IMR-90 (cell line): ENCODE measurements around the gene NUP50. TPM values are rescaled to one million over a fixed set of nuclear protein-coding genes. Genes with fewer than 3 reads are reported as not detected.

Source experiments
- ATAC-seq: fragments of 200-7000 bp; cut with Tn5 transposase; 2 replicates; pipeline ENCODE4 v1.9.1; 2020; ENCODE audit warnings: low read depth, mild to moderate bottlenecking, moderate library complexity
- BruUV-seq: library from RNA; stranded (reverse); fragments of 400-500 nt; replicated peaks from 2 replicates; lab custom pipeline; 2021; lab: Mats Ljungman, UMichigan
- CTCF ChIA-PET: fragments of 300-600 bp; formaldehyde crosslinking; extraction: SDS; loops from one replicate; lab custom pipeline; 2021; ENCODE audit warnings: antibody characterized with exemption; lab: Yijun Ruan, JAX
- POLR2A ChIA-PET: fragments of 300-600 bp; sonication (Branson Sonifier 250); formaldehyde crosslinking; loops from one replicate; lab custom pipeline; 2022; ENCODE audit warnings: antibody characterized with exemption; ENCODE audit not compliant: unreplicated experiment; lab: Charles Lee
- DNase-seq: peaks from one replicate; pipeline ENCODE4 v3.0.0; 2013
- H2AFZ ChIP-seq: replicated peaks from 2 replicates; pipeline ENCODE3; 2013; ENCODE audit warnings: low read length, mild to moderate bottlenecking; ENCODE audit not compliant: poor library complexity
- H2AK5ac ChIP-seq: 2 replicates; pipeline ENCODE4 v1.6.1; 2013; ENCODE audit warnings: low read depth, low read length, inconsistent platforms
- H2AK9ac ChIP-seq: replicated peaks from 2 replicates; pipeline ENCODE3; 2013; ENCODE audit warnings: mild to moderate bottlenecking, low read depth, low read length, moderate library complexity; ENCODE audit not compliant: poor library complexity
- H2BK120ac ChIP-seq: 2 replicates; pipeline ENCODE4 v1.6.1; 2013; ENCODE audit warnings: low read depth, low read length, inconsistent platforms
- H2BK15ac ChIP-seq: 3 replicates; pipeline ENCODE4 v1.6.1; 2013; ENCODE audit warnings: low read depth, low read length, inconsistent platforms
- H2BK20ac ChIP-seq: 2 replicates; pipeline ENCODE4 v1.6.1; 2013; ENCODE audit warnings: low read depth, mild to moderate bottlenecking, inconsistent platforms, low read length, moderate library complexity
- H2BK5ac ChIP-seq: 2 replicates; pipeline ENCODE4 v1.6.1; 2013; ENCODE audit warnings: mild to moderate bottlenecking, low read depth, low read length, inconsistent platforms; ENCODE audit not compliant: poor library complexity, severe bottlenecking
- H3K14ac ChIP-seq: replicated peaks from 2 replicates; pipeline ENCODE4 v1.6.1; 2013; ENCODE audit warnings: low read depth, low read length, inconsistent platforms
- H3K18ac ChIP-seq: 2 replicates; pipeline ENCODE4 v1.6.1; 2013; ENCODE audit warnings: low read depth, low read length, control low read depth
- H3K23ac ChIP-seq: 2 replicates; pipeline ENCODE4 v1.6.1; 2013; ENCODE audit warnings: low read depth, low read length, inconsistent platforms
- H3K27ac ChIP-seq: 2 replicates; pipeline ENCODE4 v1.5.1; 2013; ENCODE audit warnings: mild to moderate bottlenecking, control low read depth, low read length; ENCODE audit not compliant: insufficient read depth
- H3K27me3 ChIP-seq: 2 replicates; pipeline ENCODE4 v1.6.1; 2013; ENCODE audit warnings: low read length; ENCODE audit not compliant: control insufficient read depth, insufficient read depth
- H3K36me3 ChIP-seq: 2 replicates; pipeline ENCODE4 v1.6.1; 2013; ENCODE audit warnings: low read length, mixed read lengths; ENCODE audit not compliant: control insufficient read depth, insufficient read depth
- H3K4ac ChIP-seq: 2 replicates; pipeline ENCODE4 v1.6.1; 2013; ENCODE audit warnings: low read depth, low read length, inconsistent platforms
- H3K4me1 ChIP-seq: 2 replicates; pipeline ENCODE4 v1.6.1; 2013; ENCODE audit warnings: low read length, mixed read lengths; ENCODE audit not compliant: control insufficient read depth, insufficient read depth
- H3K4me2 ChIP-seq: 2 replicates; pipeline ENCODE4 v1.6.1; 2013; ENCODE audit warnings: low read depth, mild to moderate bottlenecking, control low read depth, low read length, moderate library complexity
- H3K4me3 ChIP-seq: 2 replicates; pipeline ENCODE4 v1.5.1; 2013; ENCODE audit warnings: low read depth, mild to moderate bottlenecking, control low read depth, low read length, moderate library complexity; ENCODE audit not compliant: insufficient read depth
- H3K56ac ChIP-seq: 2 replicates; pipeline ENCODE4 v1.6.1; 2013; ENCODE audit warnings: low read length, inconsistent platforms; ENCODE audit not compliant: insufficient read depth; ENCODE audit errors: extremely low read depth
- H3K79me1 ChIP-seq, 2 experiments: 2 replicates each; pipeline ENCODE4 v1.6.1; 2013; ENCODE audit warnings: low read length in 2 of 2, inconsistent platforms in 1 of 2, low read depth in 1 of 2
- H3K9ac ChIP-seq: 2 replicates; pipeline ENCODE4 v1.6.1; 2013; ENCODE audit warnings: low read depth, low read length, control low read depth
- H3K9me1 ChIP-seq: 2 replicates; pipeline ENCODE4 v1.6.1; 2013; ENCODE audit warnings: low read length, inconsistent platforms; ENCODE audit not compliant: insufficient read depth
- H3K9me3 ChIP-seq: 2 replicates; pipeline ENCODE4 v1.6.1; 2013; ENCODE audit warnings: low read length; ENCODE audit not compliant: control insufficient read depth, insufficient read depth
- H4K20me1 ChIP-seq: 2 replicates; pipeline ENCODE4 v1.6.1; 2013; ENCODE audit warnings: low read length, inconsistent platforms; ENCODE audit not compliant: insufficient read depth
- H4K5ac ChIP-seq: 2 replicates; pipeline ENCODE4 v1.6.1; 2013; ENCODE audit warnings: mild to moderate bottlenecking, low read depth, low read length, control low read depth
- H4K8ac ChIP-seq, 2 experiments: 2 replicates each; pipeline ENCODE4 v1.6.1; 2013; ENCODE audit warnings: low read depth in 2 of 2, low read length in 2 of 2, control low read depth in 1 of 2, inconsistent platforms in 1 of 2
- H4K91ac ChIP-seq: 2 replicates; pipeline ENCODE4 v1.6.1; 2013; ENCODE audit warnings: low read depth, low read length, inconsistent platforms; ENCODE audit not compliant: insufficient read depth
- RAD21 ChIP-seq: IDR thresholded peaks from 2 replicates; pipeline ENCODE4 v1.6.1; 2012; ENCODE audit warnings: low read length, improper control_type of control experiment
- USF2 ChIP-seq: fragments of 150-350 bp; IDR thresholded peaks from 2 replicates; pipeline ENCODE4 v1.6.1; 2017; ENCODE audit warnings: mild to moderate bottlenecking, antibody characterized with exemption, low read length, low read depth
- WGBS, 2 experiments: methylation state at CpG; one replicate each; pipeline versions ENCODE4 v1.1.5 to v1.1.7; 2013; ENCODE audit warnings: missing lambda C conversion rate in 2 of 2; ENCODE audit not compliant: insufficient read length in 1 of 2; ENCODE audit errors: extremely low coverage in 2 of 2; 5-methylcytosine and 5-hydroxymethylcytosine counted together
- dilution Hi-C: fragments of 300-500 bp; cut with HindIII; formaldehyde crosslinking; loops from one replicate; pipeline ENCODE4 v1.14.3; 2018; ENCODE audit warnings: low sequenced_read_pairs; ENCODE audit not compliant: unreplicated experiment
- in situ Hi-C: fragments of 300-500 bp; cut with MboI; formaldehyde crosslinking; loops from 3 replicates; pipeline ENCODE4 v1.14.3; 2019; ENCODE audit warnings: low sequenced_read_pairs, inconsistent platforms, mixed read lengths
- intact Hi-C: fragments of 100-400 bp; cut with micrococcal nuclease; formaldehyde crosslinking; loops from 2 replicates; pipeline ENCODE4 v1.10.0; 2022
- polyA plus RNA-seq, 3 experiments: library from polyadenylated mRNA; depleted of rRNA; stranded (reverse); fragments of >200 nt; gene quantifications; 2 replicates each; pipeline ENCODE4 v1.2.3, GENCODE V29; 2012; ENCODE audit warnings: low replicate concordance in 1 of 3
- total RNA-seq: library from RNA; depleted of rRNA; stranded (reverse); fragments of >200 nt; gene quantifications from 2 replicates; pipeline ENCODE4 v1.2.3, GENCODE V29; 2012

Gene NUP50
- total and polyA plus RNA-seq, 2 of the 4 experiments (the other 2 are of a cell fraction) = 12.8 to 65.4 TPM

- Histone ChIP-seq H4K8ac (no peak overlapping the region), H2AK9ac (no peak overlapping the region), H3K4me3 (no peak overlapping the region), H3K9me1 (peaks cover 11% of the 10 kb centered on the region), H2BK5ac (no peak overlapping the region), H3K4ac (no peak overlapping the region), H3K18ac (no peak overlapping the region), H3K56ac (no peak overlapping the region), H3K36me3 (no peaks in the 10 kb centered on the region), H3K27ac (no peak overlapping the region), H3K9me3 (no peaks in the 10 kb centered on the region), H3K14ac (no peak overlapping the region), H4K5ac (no peak overlapping the region), H3K23ac (no peak overlapping the region), H2BK20ac (no peak overlapping the region), H3K9ac (no peak overlapping the region), H4K91ac (no peak overlapping the region), H2BK15ac (no peak overlapping the region), H3K4me1 (peaks cover 5% of the 10 kb centered on the region; the same call in 1 of the 2 replicates), H2BK120ac (no peak overlapping the region), H3K4me2 (no peak overlapping the region), H4K20me1 (peaks cover 65% of the 10 kb centered on the region), H2AK5ac (no peak overlapping the region), H2AFZ (no peak overlapping the region), H3K27me3 (no peaks in the 10 kb centered on the region), H3K79me1 (peaks cover 24 to 69% of the 10 kb centered on the region in 2 experiments)
- ChIA-PET CTCF (no interaction called here), POLR2A (no interaction called here)
- intact Hi-C loops = no loop called here
- TF ChIP-seq RAD21 (no peak), USF2 (peak; percentile 60)
- 73% methylated on average over 2 of the region's 9 CpGs; no CpG with 5 or more reads in 1 of the 2 experiments for WGBS, 2 experiments
- no TSS peak for BruUV-seq
- DNase-seq (peak; percentile 37), ATAC-seq (no peak)
- dilution Hi-C loops = no loop called here
- in situ Hi-C loops = no loop called here
These were observed 55.3 kb downstream of the NUP50 start for GRCh38 chr22:45218976-45219375.
